ENCODE measurements around the gene LRRC74B. TPM values are rescaled to one million over a fixed set of nuclear protein-coding genes. Genes with fewer than 3 reads are reported as not detected.

LRRC74B gene
- total and polyA plus RNA-seq, 2 experiments from 2014 or later: 0.20 to 0.52 TPM

GRCh38 chr22:21098099-21098671 lies 52.4 kb downstream of the LRRC74B start:
- no peaks in the 10 kb centered on the region for H3K27me3 ChIP-seq
- H3K4me1 ChIP-seq (ENCODE audit: insufficient read depth): peaks cover 7% of the 10 kb centered on the region
- H3K9me2 ChIP-seq (replicated peaks; ENCODE audit: insufficient read depth): no peaks in the 10 kb centered on the region
- no peaks in the 10 kb centered on the region for H3K9me3 ChIP-seq (ENCODE audit: low read depth)
- no peak overlapping the region for H3K4me2 ChIP-seq
- no peak overlapping the region for H2AFZ ChIP-seq
- no peak overlapping the region for H3K4me3 ChIP-seq
- TF ChIP-seq EZH2phosphoT487 (IDR thresholded peaks at IDR 0.05; ENCODE audit: low read depth, severe bottlenecking, unreplicated experiment): no peak
- no peak for TF ChIP-seq EZH2 (IDR thresholded peaks at IDR 0.05; ENCODE audit: borderline replicate concordance)
- TF ChIP-seq CTCF (IDR thresholded peaks at IDR 0.05; ENCODE audit: poor library complexity): no peak
- H3K27ac ChIP-seq: no peak overlapping the region
- H3K36me3 ChIP-seq (replicated peaks; ENCODE audit: insufficient read depth, low read depth): no peaks in the 10 kb centered on the region
- H3K79me2 ChIP-seq: no peaks in the 10 kb centered on the region
- WGBS (ENCODE audit: low lambda C conversion rate, missing lambda C conversion rate): 92% methylated on average over 1 of the region's 1 CpG
- DNase-seq (ENCODE audit: low spot score): no peak
- H4K20me1 ChIP-seq (ENCODE audit: insufficient read depth, poor library complexity, severe bottlenecking): no peaks in the 10 kb centered on the region

GRCh38 chr22:21099578-21099977 lies 53.8 kb downstream of the LRRC74B start:
- no peak for DNase-seq (ENCODE audit: low spot score)
- no peak overlapping the region for H3K27ac ChIP-seq
- H3K9me2 ChIP-seq (replicated peaks; ENCODE audit: insufficient read depth): no peaks in the 10 kb centered on the region
- H3K79me2 ChIP-seq: no peaks in the 10 kb centered on the region
- no peak overlapping the region for H3K4me3 ChIP-seq
- H3K36me3 ChIP-seq (replicated peaks; ENCODE audit: insufficient read depth, low read depth): no peaks in the 10 kb centered on the region
- H3K4me2 ChIP-seq: no peak overlapping the region
- H2AFZ ChIP-seq: no peak overlapping the region
- no peaks in the 10 kb centered on the region for H3K9me3 ChIP-seq (ENCODE audit: low read depth)
- no peaks in the 10 kb centered on the region for H4K20me1 ChIP-seq (ENCODE audit: insufficient read depth, poor library complexity, severe bottlenecking)
- no peaks in the 10 kb centered on the region for H3K4me1 ChIP-seq (ENCODE audit: insufficient read depth)
- H3K27me3 ChIP-seq: no peaks in the 10 kb centered on the region
- TF ChIP-seq CTCF (IDR thresholded peaks at IDR 0.05; ENCODE audit: poor library complexity) (no peak), EZH2 (IDR thresholded peaks at IDR 0.05; ENCODE audit: borderline replicate concordance) (no peak), EZH2phosphoT487 (IDR thresholded peaks at IDR 0.05; ENCODE audit: low read depth, severe bottlenecking, unreplicated experiment) (no peak)

- DNase-seq (ENCODE audit: low spot score): no peak
- H3K27ac ChIP-seq: no peak overlapping the region
- H3K9me2 ChIP-seq (replicated peaks; ENCODE audit: insufficient read depth): no peaks in the 10 kb centered on the region
- TF ChIP-seq EZH2 (IDR thresholded peaks at IDR 0.05; ENCODE audit: borderline replicate concordance) (no peak), EZH2phosphoT487 (IDR thresholded peaks at IDR 0.05; ENCODE audit: low read depth, severe bottlenecking, unreplicated experiment) (no peak), CTCF (IDR thresholded peaks at IDR 0.05; ENCODE audit: poor library complexity) (no peak)
- no peak overlapping the region for H3K4me3 ChIP-seq
- H3K4me1 ChIP-seq (ENCODE audit: insufficient read depth): no peaks in the 10 kb centered on the region
- WGBS (ENCODE audit: low lambda C conversion rate, missing lambda C conversion rate): 67% methylated on average over 7 of the region's 7 CpGs
- H3K27me3 ChIP-seq: no peaks in the 10 kb centered on the region
- no peaks in the 10 kb centered on the region for H3K79me2 ChIP-seq
- no peaks in the 10 kb centered on the region for H3K9me3 ChIP-seq (ENCODE audit: low read depth)
- no peak overlapping the region for H3K4me2 ChIP-seq
- H4K20me1 ChIP-seq (ENCODE audit: insufficient read depth, poor library complexity, severe bottlenecking): no peaks in the 10 kb centered on the region
- H2AFZ ChIP-seq: no peak overlapping the region
- H3K36me3 ChIP-seq (replicated peaks; ENCODE audit: insufficient read depth, low read depth): no peaks in the 10 kb centered on the region
Measured at GRCh38 chr22:21100149-21101032, 54.6 kb downstream of the LRRC74B start.

Measured in hepatocyte (in vitro differentiated cells).